GM10248 (cell line): ENCODE results near the gene KRT86.

ENCODE experiments used
- CTCF ChIA-PET: fragments of 300-600 bp; sonication (Branson Sonifier 250); formaldehyde crosslinking; extraction: SDS; loops from one replicate; lab custom pipeline; 2021; ENCODE audit warnings: antibody characterized with exemption; lab: Yijun Ruan, JAX
- POLR2A ChIA-PET: fragments of 350-650 bp; sonication (Branson Sonifier 250); formaldehyde crosslinking; extraction: SDS; loops from one replicate; lab custom pipeline; 2020; ENCODE audit warnings: antibody characterized with exemption; lab: Yijun Ruan, JAX
- DNase-seq: peaks from one replicate; pipeline ENCODE4 v3.0.0; 2012; ENCODE audit errors: extremely low spot score
- TF ChIP-seq, protein P1 (sequence below): IDR thresholded peaks from 2 replicates; pipeline ENCODE4 v1.5.1; 2012; ENCODE audit warnings: mild to moderate bottlenecking, low read depth; ENCODE audit errors: extremely low read depth, missing control alignments, control extremely low read depth

The KRT86 gene

DNA sequence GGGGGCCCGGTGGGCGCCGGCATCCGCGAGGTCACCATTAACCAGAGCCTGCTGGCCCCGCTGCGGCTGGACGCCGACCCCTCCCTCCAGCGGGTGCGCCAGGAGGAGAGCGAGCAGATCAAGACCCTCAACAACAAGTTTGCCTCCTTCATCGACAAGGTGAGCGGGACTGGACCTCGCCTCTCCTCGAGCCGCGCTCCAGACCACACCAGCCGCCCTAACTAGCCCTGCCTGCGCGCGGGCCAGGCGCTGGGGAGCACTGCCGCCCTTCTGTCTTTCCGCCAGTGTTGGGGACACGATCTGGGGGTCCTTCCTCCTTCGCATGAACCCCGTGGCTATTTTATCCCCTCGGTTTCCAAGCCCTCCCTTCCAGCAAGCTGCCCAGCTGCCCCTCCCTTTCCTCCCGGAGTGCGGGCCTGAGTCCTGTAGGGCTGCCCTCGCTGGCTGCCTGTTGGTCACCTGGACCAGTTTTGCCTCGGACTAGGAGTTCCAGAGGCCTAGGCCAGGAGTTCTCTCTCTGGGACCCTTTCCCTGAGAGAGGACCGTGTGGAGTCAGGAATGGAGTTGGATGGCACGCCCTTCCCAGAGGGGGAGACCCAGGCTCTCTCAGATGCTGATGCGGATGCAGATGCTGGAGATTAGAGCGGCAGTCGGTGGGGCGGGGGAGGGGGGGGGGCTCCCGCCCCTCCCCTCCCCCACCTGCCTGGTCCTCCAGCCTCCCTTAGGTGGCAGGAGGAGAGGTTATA, 40.8 kb upstream of the KRT86 start:
- DNase-seq: no peak
- ChIA-PET CTCF (interaction anchor here (5.2 kb wide), 1 partner anchor 45 kb away, joined by 29 read pairs; no protein-coding TSS in a partner anchor), POLR2A (no interaction called here)
- TF ChIP-seq, protein P1, sequence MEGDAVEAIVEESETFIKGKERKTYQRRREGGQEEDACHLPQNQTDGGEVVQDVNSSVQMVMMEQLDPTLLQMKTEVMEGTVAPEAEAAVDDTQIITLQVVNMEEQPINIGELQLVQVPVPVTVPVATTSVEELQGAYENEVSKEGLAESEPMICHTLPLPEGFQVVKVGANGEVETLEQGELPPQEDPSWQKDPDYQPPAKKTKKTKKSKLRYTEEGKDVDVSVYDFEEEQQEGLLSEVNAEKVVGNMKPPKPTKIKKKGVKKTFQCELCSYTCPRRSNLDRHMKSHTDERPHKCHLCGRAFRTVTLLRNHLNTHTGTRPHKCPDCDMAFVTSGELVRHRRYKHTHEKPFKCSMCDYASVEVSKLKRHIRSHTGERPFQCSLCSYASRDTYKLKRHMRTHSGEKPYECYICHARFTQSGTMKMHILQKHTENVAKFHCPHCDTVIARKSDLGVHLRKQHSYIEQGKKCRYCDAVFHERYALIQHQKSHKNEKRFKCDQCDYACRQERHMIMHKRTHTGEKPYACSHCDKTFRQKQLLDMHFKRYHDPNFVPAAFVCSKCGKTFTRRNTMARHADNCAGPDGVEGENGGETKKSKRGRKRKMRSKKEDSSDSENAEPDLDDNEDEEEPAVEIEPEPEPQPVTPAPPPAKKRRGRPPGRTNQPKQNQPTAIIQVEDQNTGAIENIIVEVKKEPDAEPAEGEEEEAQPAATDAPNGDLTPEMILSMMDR: no peak

DNA sequence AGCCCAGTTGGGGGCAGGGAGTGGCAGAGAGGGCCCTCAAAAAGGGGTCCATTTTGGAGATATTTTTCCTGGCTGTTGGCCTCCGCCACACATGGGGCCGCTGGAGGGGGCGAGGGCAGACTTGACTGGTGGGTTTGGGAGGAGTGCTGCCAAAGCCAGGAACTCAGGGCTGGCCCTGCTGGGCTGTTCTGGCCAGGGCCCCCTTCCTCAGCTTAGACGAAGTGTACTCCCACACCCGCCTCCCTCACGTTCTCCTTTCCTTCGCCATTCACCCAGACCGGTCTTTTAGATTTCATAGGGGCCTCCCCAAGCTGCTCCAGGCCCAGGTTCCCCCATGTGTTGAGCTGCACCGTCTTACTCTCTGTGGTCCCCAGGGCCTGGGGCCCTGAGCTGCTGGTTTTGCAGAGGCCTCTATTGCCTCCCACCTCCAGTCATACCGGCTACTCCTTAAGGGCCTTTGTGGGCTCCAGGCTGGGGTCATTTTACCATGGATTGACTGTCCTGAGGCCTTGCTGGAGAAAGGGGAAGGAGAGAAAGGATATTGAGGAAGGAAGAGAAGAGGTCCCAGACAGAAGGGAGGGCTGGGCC, 40.1 kb upstream of the KRT86 start:
- POLR2A ChIA-PET: no interaction called here
- DNase-seq: no peak
- TF ChIP-seq, protein P1: no peak
- CTCF ChIA-PET: interaction anchor here (1.2 to 5.2 kb wide), 4 partner anchors 10 to 44 kb away, joined by 3 to 29 read pairs (median 6); no protein-coding TSS in a partner anchor

DNA sequence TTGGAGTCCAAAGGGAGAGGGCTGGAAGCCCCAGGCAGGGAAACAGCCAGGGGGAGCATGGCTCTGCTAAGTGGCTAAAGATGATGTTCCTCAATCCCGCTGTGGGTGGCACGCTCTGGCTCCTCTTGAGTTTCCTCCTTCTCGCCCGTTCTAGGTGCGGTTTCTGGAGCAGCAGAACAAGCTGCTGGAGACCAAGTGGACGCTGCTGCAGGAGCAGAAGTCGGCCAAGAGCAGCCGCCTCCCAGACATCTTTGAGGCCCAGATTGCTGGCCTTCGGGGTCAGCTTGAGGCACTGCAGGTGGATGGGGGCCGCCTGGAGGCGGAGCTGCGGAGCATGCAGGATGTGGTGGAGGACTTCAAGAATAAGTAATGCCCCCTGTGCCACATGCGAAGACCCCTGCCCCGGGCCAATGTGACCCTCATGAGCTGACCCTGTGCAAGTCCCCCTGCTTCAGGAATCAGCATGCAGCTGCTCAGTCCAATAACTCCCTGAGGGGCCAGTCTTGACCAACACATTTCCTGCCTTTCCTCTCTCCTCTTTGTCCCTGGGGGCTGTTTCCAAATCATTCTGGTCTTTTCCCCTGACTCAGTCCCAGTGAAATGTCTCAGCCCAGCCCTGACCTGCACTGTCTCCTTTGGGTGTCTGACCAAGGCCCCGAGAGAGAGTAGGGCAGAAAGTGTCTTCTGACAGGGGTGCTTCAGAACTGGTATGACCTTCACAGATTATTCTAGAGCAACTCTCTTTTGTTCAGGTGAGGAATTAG, 39.3 kb upstream of the KRT86 start:
- ChIA-PET POLR2A (no interaction called here), CTCF (interaction anchor here (1.2 to 5.2 kb wide), 4 partner anchors 11 to 44 kb away, joined by 3 to 29 read pairs (median 6); no protein-coding TSS in a partner anchor)
- TF ChIP-seq, protein P1: no peak
- DNase-seq: no peak

DNA sequence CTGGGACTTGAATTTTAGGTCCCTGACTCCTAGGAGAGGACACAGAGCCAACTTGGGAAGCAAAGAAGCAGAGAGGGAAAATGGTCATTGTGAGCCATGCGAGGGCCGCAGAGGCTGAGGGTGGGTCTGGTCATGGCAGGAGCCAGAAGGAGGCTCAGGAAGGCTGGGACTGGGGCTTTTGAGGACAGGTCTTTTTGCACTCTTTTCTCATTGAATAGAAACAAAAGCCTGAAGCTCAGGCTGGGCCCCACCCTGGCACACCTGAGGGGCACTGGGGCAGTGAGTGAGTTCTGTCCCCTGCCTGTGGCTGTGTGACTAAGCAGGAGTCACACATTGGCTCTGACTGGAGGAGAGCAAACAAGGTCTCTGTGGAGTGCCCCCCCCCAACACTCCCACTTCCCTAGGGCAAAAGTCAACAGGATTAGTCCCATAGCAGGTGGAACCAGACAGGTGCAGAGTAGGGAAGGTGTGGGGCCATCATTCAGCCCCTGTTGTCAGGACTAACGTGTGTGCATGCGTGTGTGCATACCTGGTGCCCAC, 38.6 kb upstream of the KRT86 start:
- DNase-seq: no peak
- POLR2A ChIA-PET: no interaction called here
- CTCF ChIA-PET: interaction anchor here (1.0 to 5.2 kb wide), 6 partner anchors 12 to 43 kb away, joined by 3 to 29 read pairs (median 6); no protein-coding TSS in a partner anchor
- TF ChIP-seq, protein P1: no peak

DNA sequence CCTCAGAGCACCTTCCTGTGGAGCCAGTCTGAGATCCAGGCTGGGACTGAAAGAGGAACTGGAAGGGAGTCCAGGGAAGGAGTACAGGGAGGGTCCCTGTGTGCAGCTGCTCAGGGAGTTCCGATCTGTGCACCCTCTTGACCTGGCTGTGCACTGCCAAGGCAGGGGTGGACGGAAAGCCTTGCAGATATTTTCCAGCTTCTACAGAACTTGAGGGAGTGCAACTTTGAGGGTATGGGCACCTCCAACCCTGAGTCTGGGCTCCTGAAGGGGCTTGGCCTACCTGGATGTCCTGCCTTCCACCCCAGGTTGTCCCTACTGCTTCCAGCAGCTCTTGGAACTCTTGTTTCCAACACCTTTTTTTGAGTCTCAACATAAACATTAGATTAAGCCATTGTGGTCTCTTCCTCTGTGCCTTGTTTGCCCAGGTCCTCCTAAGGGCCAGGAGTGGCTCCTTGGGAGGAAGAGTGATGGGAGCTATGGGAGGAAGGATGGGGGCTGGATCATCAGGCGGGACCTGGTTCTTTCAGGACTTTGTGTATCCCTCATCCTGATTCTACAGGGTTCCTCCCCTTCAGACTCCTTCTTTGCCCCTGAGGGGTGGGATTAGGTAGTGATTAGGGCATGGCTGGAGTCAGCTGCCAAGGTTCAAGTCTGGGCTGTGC, 37.9 kb upstream of the KRT86 start:
- TF ChIP-seq, protein P1: no peak
- CTCF ChIA-PET: interaction anchor here (0.9 to 5.2 kb wide), 6 partner anchors 9 to 211 kb away, joined by 3 to 29 read pairs (median 4); no protein-coding TSS in a partner anchor

More for the DNA sequence above, 37.9 kb upstream of the KRT86 start:
- POLR2A ChIA-PET: no interaction called here
- no peak for DNase-seq
